GM18520 (cell line): ENCODE data around the gene MRPL41.
"Not testable (repeated sequence)": the region's sequence is repeated elsewhere in the genome, so short reads cannot be mapped to it uniquely, and the experiment has no call there.

Experiments
- ATAC-seq: cut with Tn5 transposase; IDR thresholded peaks from one replicate; pipeline ENCODE4 v1.9.1; 2021; ENCODE audit not compliant: unreplicated experiment

MRPL41 gene

GRCh38 chr9:137551264-137552021, at the start of gene MRPL41:
Gene MRPL41, plus strand, starts transcription at chr9:137551879. Its CDS starts 203 bp downstream, at chr9:137552082.
- ATAC-seq, result peak; percentile 87

GRCh38 chr9:137502008-137502911, 49.4 kb upstream of the MRPL41 start:
- ATAC-seq, result no peak

- ATAC-seq, result no peak
Measured at GRCh38 chr9:137504432-137504777, 47.3 kb upstream of the MRPL41 start.

- ATAC-seq, result no peak
Measured at GRCh38 chr9:137505421-137506140, 46.1 kb upstream of the MRPL41 start.

- no peak for ATAC-seq
Measured at GRCh38 chr9:137506274-137506673, 45.4 kb upstream of the MRPL41 start.

GRCh38 chr9:137506702-137507171, 44.9 kb upstream of the MRPL41 start:
- ATAC-seq, result no peak

GRCh38 chr9:137509198-137509597, 42.5 kb upstream of the MRPL41 start:
- ATAC-seq, result no peak

GRCh38 chr9:137511126-137511525, 40.6 kb upstream of the MRPL41 start:
- ATAC-seq, result not testable (repeated sequence)

- no peak for ATAC-seq
Measured at GRCh38 chr9:137511758-137512463, 39.8 kb upstream of the MRPL41 start.

- ATAC-seq, result not testable (repeated sequence)
Measured at GRCh38 chr9:137513136-137513535, 38.5 kb upstream of the MRPL41 start.

- not testable (repeated sequence) for ATAC-seq
Measured at GRCh38 chr9:137513801-137514570, 37.7 kb upstream of the MRPL41 start.

GRCh38 chr9:137514691-137515337, 36.9 kb upstream of the MRPL41 start:
- ATAC-seq, result no peak

GRCh38 chr9:137515338-137515724, 36.3 kb upstream of the MRPL41 start:
- no peak for ATAC-seq

GRCh38 chr9:137516144-137516917, 35.3 kb upstream of the MRPL41 start:
- ATAC-seq, result no peak

GRCh38 chr9:137518661-137519459, 32.8 kb upstream of the MRPL41 start:
- ATAC-seq, result not testable (repeated sequence)

- ATAC-seq, result no peak
Measured at GRCh38 chr9:137519553-137519952, 32.1 kb upstream of the MRPL41 start.

GRCh38 chr9:137520614-137521404, 30.9 kb upstream of the MRPL41 start:
- no peak for ATAC-seq
